HepG2 (cell line): Measurements from ENCODE around the gene IRF3. TPM values are rescaled to one million over a fixed set of nuclear protein-coding genes. Genes with fewer than 3 reads are reported as not detected.
A peak's percentile ranks its signal among the peaks of the same experiment; 100 is the strongest.

Source experiments
- ATAC-seq: fragments of 200-7000 bp; cut with Tn5 transposase; 3 replicates; pipeline ENCODE4 v1.9.1; 2020; ENCODE audit warnings: mild to moderate bottlenecking, moderate library complexity
- BruUV-seq: library from RNA; stranded (reverse); fragments of 400-500 nt; replicated peaks from 2 replicates; lab custom pipeline; 2021; lab: Mats Ljungman, UMichigan
- CTCF ChIA-PET: fragments of 300-600 bp; formaldehyde crosslinking; extraction: SDS; loops from one replicate; lab custom pipeline; 2021; ENCODE audit warnings: low total read pairs, inconsistent platforms, low intra/inter-chr PET ratio; lab: Yijun Ruan, JAX
- POLR2A ChIA-PET: fragments of 350-600 bp; sonication (Branson Sonifier 250); formaldehyde crosslinking; loops from one replicate; lab custom pipeline; 2020; ENCODE audit warnings: antibody characterized with exemption, inconsistent platforms; lab: Yijun Ruan, JAX
- DNase-seq: peaks from one replicate; pipeline ENCODE4 v3.0.0-alpha.2; 2015; ENCODE audit warnings: low spot score
- FAIRE-seq: peaks from 3 replicates; lab custom pipeline; 2011; peaks lifted over from hg19 to GRCh38; lab: Jason Lieb, UNC
- H2AFZ ChIP-seq: one replicate; pipeline ENCODE4 v1.6.1; 2011; ENCODE audit warnings: low read length, inconsistent platforms
- H3K27ac ChIP-seq: fragments of 300-600 bp; 3 replicates; pipeline ENCODE4 v1.8.0; 2011; ENCODE audit warnings: mixed run types, mild to moderate bottlenecking, mixed read lengths, low read length, inconsistent platforms; ENCODE audit not compliant: insufficient read depth; ENCODE audit errors: extremely low read length
- H3K27me3 ChIP-seq, 2 experiments: fragments of 200-600 bp in 1 of 2; 2 replicates in 1 of 2; 3 replicates in 1 of 2; pipeline versions ENCODE4 v1.6.0 to v1.8.0; 2011; ENCODE audit warnings: low read length in 2 of 2, mild to moderate bottlenecking in 2 of 2, moderate library complexity in 2 of 2, inconsistent platforms in 1 of 2; ENCODE audit not compliant: insufficient read depth in 2 of 2, control insufficient read depth in 1 of 2
- H3K36me3 ChIP-seq, 2 experiments: fragments of 200-600 bp in 1 of 2; replicated peaks in 1 of 2; 2 replicates in 1 of 2; 3 replicates in 1 of 2; pipeline versions ENCODE4 v1.5.1 to v1.8.0; 2011; ENCODE audit warnings: low read length in 2 of 2, inconsistent platforms in 1 of 2; ENCODE audit not compliant: insufficient read depth in 2 of 2, control insufficient read depth in 1 of 2
- H3K4me1 ChIP-seq: 2 replicates; pipeline ENCODE4 v1.5.1; 2012; ENCODE audit warnings: low read length, inconsistent platforms; ENCODE audit not compliant: insufficient read depth
- H3K4me2 ChIP-seq: 2 replicates; pipeline ENCODE4 v1.6.0; 2011; ENCODE audit warnings: low read depth, low read length, inconsistent platforms
- H3K4me3 ChIP-seq, 3 experiments: fragments of 200-600 bp in 1 of 3; sonication (generic), shearing (Covaris generic) in 1 of 3; replicated peaks in 1 of 3; 2 replicates each; pipeline ENCODE4 v1.5.1; 2011 to 2016; ENCODE audit warnings: low read length in 3 of 3, inconsistent platforms in 2 of 3, low read depth in 2 of 3, mild to moderate bottlenecking in 2 of 3, control low read depth in 1 of 3, mixed read lengths in 1 of 3; ENCODE audit not compliant: insufficient read depth in 1 of 3
- H3K79me2 ChIP-seq: one replicate; pipeline ENCODE4 v1.6.1; 2011; ENCODE audit warnings: low read length, inconsistent platforms; ENCODE audit not compliant: insufficient read depth
- H3K9ac ChIP-seq: 2 replicates; pipeline ENCODE4 v1.6.0; 2011; ENCODE audit warnings: mild to moderate bottlenecking, low read depth, low read length, inconsistent platforms; ENCODE audit not compliant: insufficient read depth
- H3K9me3 ChIP-seq: 2 replicates; pipeline ENCODE4 v1.5.1; 2012; ENCODE audit warnings: mild to moderate bottlenecking, low read length
- H4K20me1 ChIP-seq: 2 replicates; pipeline ENCODE4 v1.6.0; 2011; ENCODE audit warnings: inconsistent platforms, mild to moderate bottlenecking, low read length, moderate library complexity; ENCODE audit not compliant: insufficient read depth
- ELK4 ChIP-seq: sonication (generic); formaldehyde crosslinking; IDR thresholded peaks from 2 replicates; pipeline ENCODE4 v1.9.0; 2021; ENCODE audit warnings: missing genetic modification reagents, borderline replicate concordance
- HNRNPL ChIP-seq: fragments of 200-400 bp; formaldehyde crosslinking; IDR thresholded peaks from 2 replicates; pipeline ENCODE4 v1.6.1; 2017; ENCODE audit warnings: mild to moderate bottlenecking, low read depth, low read length
- HOXA5 ChIP-seq: sonication (generic); formaldehyde crosslinking; IDR thresholded peaks from 2 replicates; pipeline ENCODE4 v1.4.0; 2020; ENCODE audit warnings: missing genetic modification reagents
- ZNF512 ChIP-seq: sonication (generic); formaldehyde crosslinking; IDR thresholded peaks from 2 replicates; pipeline ENCODE4 v1.4.0; 2020; ENCODE audit warnings: mild to moderate bottlenecking, missing genetic modification reagents
- ZNF652 ChIP-seq: IDR thresholded peaks from 2 replicates; pipeline ENCODE4 v1.6.1; 2016; ENCODE audit warnings: low read depth, borderline replicate concordance
- ZNF75D ChIP-seq: sonication (generic); formaldehyde crosslinking; IDR thresholded peaks from 2 replicates; pipeline ENCODE4 v1.8.1; 2023; ENCODE audit warnings: missing genetic modification reagents, mild to moderate bottlenecking, borderline replicate concordance
- WGBS: methylation state at CpG from one replicate; pipeline ENCODE4 v1.1.6; 2017; ENCODE audit warnings: low lambda C conversion rate; 5-methylcytosine and 5-hydroxymethylcytosine counted together
- in situ Hi-C: cut with HindIII; loops from 2 replicates; pipeline ENCODE4 v1.10.0; 2017; ENCODE audit warnings: low pct_unique_long_range_greater_than_20kb; ENCODE audit not compliant: extremely low pct_ligation_motif_present
- intact Hi-C: fragments of 100-400 bp; cut with micrococcal nuclease; formaldehyde crosslinking; loops from one replicate; pipeline ENCODE4 v1.10.0; 2022; ENCODE audit not compliant: unreplicated experiment
- polyA plus RNA-seq, 8 experiments: library from polyadenylated mRNA; depleted of rRNA in 3 of 8; stranded (reverse) in 7 of 8; unstranded in 1 of 8; fragments of >200 nt; fragmentation: Illumina TruSeq in 4 of 8; extraction: Trizol in 4 of 8; gene quantifications; 2 replicates each; pipeline versions ENCODE4 v1.2.1 to v1.2.3, GENCODE V29; 2011 to 2016; ENCODE audit warnings: low read depth in 4 of 8, missing spikeins in 1 of 8, mixed read lengths in 1 of 8; ENCODE audit not compliant: insufficient read depth in 1 of 8
- total RNA-seq, 5 experiments: library from RNA; depleted of rRNA; stranded (reverse); fragments of >200 nt; fragmentation: Illumina TruSeq; extraction: Trizol; gene quantifications; 2 replicates each; pipeline ENCODE4 v1.2.3, GENCODE V29; 2016; ENCODE audit warnings: low read depth in 1 of 5

Gene IRF3
- total and polyA plus RNA-seq, 2 of the 13 experiments (the other 11 are each of a cell fraction or from before 2014, with no cell fraction given), result 61.9 to 65.5 TPM

GRCh38 chr19:49679771-49680413 lies 14.2 kb upstream of the IRF3 start (continued):
- no peak for TF ChIP-seq HOXA5

GRCh38 chr19:49678985-49679770 lies 13.5 kb upstream of the IRF3 start:
- Histone ChIP-seq H3K9me3 (no peaks in the 10 kb centered on the region), H3K4me2 (0 out of 2 replicates have a peak overlapping the region, but pooled peaks have one; percentile 29)
- POLR2A ChIA-PET, result no interaction called here
- WGBS, result 80% methylated on average over 9 of the region's 12 CpGs
- TF ChIP-seq ZNF512 (CRISPR knock-in tag), result no peak
- 0 out of 2 replicates have a peak, but pooled peaks have one; percentile 37 for TF ChIP-seq HNRNPL
- TF ChIP-seq ELK4 (CRISPR knock-in tag), result no peak
- TF ChIP-seq ZNF652 (CRISPR knock-in tag), result no peak
- no peak for TF ChIP-seq ZNF75D (CRISPR knock-in tag)
- TF ChIP-seq, all 625 proteins: peak for 1
- Histone ChIP-seq H3K9ac (no peak overlapping the region), H3K4me1 (peaks cover 39% of the 10 kb centered on the region), H3K27me3 (no peaks in the 10 kb centered on the region), H3K4me3 (no peak overlapping the region; a peak in 2 of 6 replicates), H3K79me2 (peaks cover 42% of the 10 kb centered on the region), H3K36me3 (peaks cover 9 to 33% of the 10 kb centered on the region in 2 experiments), H4K20me1 (peaks cover 37% of the 10 kb centered on the region), H3K27ac (no peak overlapping the region), H2AFZ (no peak overlapping the region)
- CTCF ChIA-PET, result interaction anchor here (1.7 kb wide), 1 partner anchor 109 kb away, joined by 5 read pairs; no protein-coding TSS in a partner anchor
- DNase-seq (no peak), FAIRE-seq (no peak), ATAC-seq (no peak)
- BruUV-seq, result no TSS peak
- in situ Hi-C loops, result loop anchor here (10.0 kb wide), 1 partner anchor 84 kb away; the partner anchor contains the start of gene PRR12
- intact Hi-C loops, result loop anchor here (5.0 kb wide), 1 partner anchor 37 kb away; the partner anchor contains the start of genes RRAS and SCAF1
